Activated naive CD8-positive, alpha-beta T cell treated with anti-CD3 and anti-CD28 coated beads, Interleukin-2, amount 10 ng/mL, durations not matched to agents 7 days and 5 days (primary cell): ENCODE data around the gene MYL5. TPM values are rescaled to one million over a fixed set of nuclear protein-coding genes. Genes with fewer than 3 reads are reported as not detected.

Experiments used
- ATAC-seq: fragments of 150-1000 bp; cut with Tn5 transposase; one replicate; pipeline ENCODE4 v1.10.0; 2021; ENCODE audit warnings: low read depth, moderate library complexity
- POLR2A ChIA-PET: fragments of 350-600 bp; sonication (Branson Sonifier 250); formaldehyde crosslinking; loops from one replicate; lab custom pipeline; 2021; ENCODE audit warnings: antibody characterized with exemption; lab: Charles Lee
- DNase-seq: peaks from one replicate; pipeline ENCODE4 v3.0.0; 2021
- H3K27ac Mint-ChIP-seq: one replicate; pipeline ENCODE4 v1.8.0; 2022; ENCODE audit warnings: mild to moderate bottlenecking, mixed read lengths
- H3K27me3 Mint-ChIP-seq: one replicate; pipeline ENCODE4 v1.8.0; 2022; ENCODE audit warnings: mild to moderate bottlenecking, moderate library complexity, mixed read lengths
- H3K36me3 Mint-ChIP-seq: one replicate; pipeline ENCODE4 v1.8.0; 2021; ENCODE audit warnings: mild to moderate bottlenecking, mixed read lengths
- H3K4me1 Mint-ChIP-seq: one replicate; pipeline ENCODE4 v1.8.0; 2021; ENCODE audit warnings: mixed read lengths
- H3K4me3 Mint-ChIP-seq: one replicate; pipeline ENCODE4 v1.8.0; 2022; ENCODE audit warnings: mild to moderate bottlenecking, moderate library complexity, mixed read lengths
- H3K9me3 Mint-ChIP-seq: one replicate; pipeline ENCODE4 v1.8.0; 2021; ENCODE audit warnings: mixed read lengths
- total RNA-seq, 2 experiments: library from RNA; stranded (reverse); gene quantifications; one replicate each; pipeline ENCODE4 v1.2.3, GENCODE V29; 2021

MYL5 gene, protein sequence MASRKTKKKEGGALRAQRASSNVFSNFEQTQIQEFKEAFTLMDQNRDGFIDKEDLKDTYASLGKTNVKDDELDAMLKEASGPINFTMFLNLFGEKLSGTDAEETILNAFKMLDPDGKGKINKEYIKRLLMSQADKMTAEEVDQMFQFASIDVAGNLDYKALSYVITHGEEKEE
- total RNA-seq: 10 to 100 TPM; 20.0 to 21.5 TPM

DNA sequence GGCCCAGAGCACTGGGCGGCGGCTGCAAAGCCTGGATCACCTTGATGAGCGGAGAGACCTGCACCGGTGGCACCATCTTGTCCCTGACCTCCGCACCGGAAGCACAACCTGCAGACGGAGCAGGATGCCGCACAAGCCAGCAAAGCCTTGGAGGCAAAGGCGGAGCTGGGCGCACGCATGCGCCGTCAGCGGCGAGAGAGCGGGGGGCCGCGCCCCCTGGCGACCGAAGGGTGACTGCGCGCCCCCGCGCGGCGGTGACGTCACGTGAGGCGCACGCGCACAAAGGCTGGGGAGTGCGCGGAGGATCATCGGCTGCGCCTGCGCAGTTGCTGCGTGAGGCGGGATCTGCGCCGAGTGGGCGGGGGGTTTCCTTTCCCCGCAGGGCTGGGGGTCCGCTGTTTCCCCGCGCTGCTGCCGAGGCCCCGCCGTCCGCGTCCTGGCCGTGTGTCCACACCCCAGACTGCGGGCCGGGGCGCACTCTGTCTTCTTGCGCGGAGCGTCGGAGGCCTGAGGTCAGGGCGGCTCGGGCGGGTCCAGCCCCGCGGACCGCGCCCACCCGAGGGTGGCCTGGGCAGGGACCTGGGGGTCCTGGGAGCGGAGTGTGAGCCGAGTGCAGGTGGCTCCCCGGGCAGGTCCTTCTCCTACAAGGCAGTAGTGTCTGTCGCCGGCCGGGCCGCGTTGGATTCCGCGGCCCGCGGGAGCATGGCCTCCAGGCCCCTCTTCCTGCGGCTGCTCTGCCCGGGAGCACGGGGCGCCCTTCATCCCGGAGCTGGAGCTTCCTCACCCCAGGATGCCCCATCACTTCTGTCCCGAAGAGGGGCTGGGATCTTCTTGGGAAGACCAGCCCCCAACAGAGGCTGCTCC is at the start of gene MYL5, which contains the start of gene ATP5ME:
MYL5 (plus strand) TSS at position 371 of the 864 bp plus-strand sequence. CDS start 3,485 bp downstream, outside the sequence.
ATP5ME (minus strand) TSS at position 105 of the 864 bp plus-strand sequence; CDS start at position 76, 29 bp downstream.
- ATAC-seq: peak; percentile 94
- H3K4me3 Mint-ChIP-seq: peak within 1 kb of the TSS; percentile 85
- H3K27me3 Mint-ChIP-seq: no peaks in the 10 kb centered on the region
- peak; percentile 100 for DNase-seq
- H3K36me3 Mint-ChIP-seq: peaks cover 12% of the 10 kb centered on the region
- H3K9me3 Mint-ChIP-seq: no peaks in the 10 kb centered on the region
- H3K4me1 Mint-ChIP-seq: peaks cover 6% of the 10 kb centered on the region
- POLR2A ChIA-PET: interaction anchor here (0.7 to 4.2 kb wide), 11 partner anchors 10 to 430 kb away, joined by 3 to 59 read pairs (median 5); partner anchors contain the start of gene ZNF141
- peak within 1 kb of the TSS; percentile 87 for H3K27ac Mint-ChIP-seq

GRCh38 chr4:624705-625590 is 49.4 kb upstream of the MYL5 start, which contains the start of gene PDE6B:
Gene PDE6B (plus strand): TSS chr4:625573. CDS start chr4:625627, 54 bp downstream.
- no peak within 1 kb of the TSS for H3K27ac Mint-ChIP-seq
- no peaks in the 10 kb centered on the region for H3K36me3 Mint-ChIP-seq
- POLR2A ChIA-PET: no interaction called here
- no peak within 1 kb of the TSS for H3K4me3 Mint-ChIP-seq
- DNase-seq (no peak), ATAC-seq (no peak)
- no peaks in the 10 kb centered on the region for H3K27me3 Mint-ChIP-seq
- no peaks in the 10 kb centered on the region for H3K4me1 Mint-ChIP-seq
- H3K9me3 Mint-ChIP-seq: no peaks in the 10 kb centered on the region

- Mint-ChIP-seq H3K36me3 (no peaks in the 10 kb centered on the region), H3K27me3 (no peaks in the 10 kb centered on the region), H3K27ac (no peak overlapping the region), H3K9me3 (no peaks in the 10 kb centered on the region), H3K4me3 (no peak overlapping the region), H3K4me1 (no peaks in the 10 kb centered on the region)
- POLR2A ChIA-PET: no interaction called here
- DNase-seq (no peak), ATAC-seq (no peak)
Observed at GRCh38 chr4:625631-626161, 48.6 kb upstream of the MYL5 start.

- Mint-ChIP-seq H3K27ac (no peak overlapping the region), H3K4me3 (no peak overlapping the region), H3K36me3 (no peaks in the 10 kb centered on the region), H3K4me1 (no peaks in the 10 kb centered on the region), H3K27me3 (no peaks in the 10 kb centered on the region), H3K9me3 (peaks cover 2% of the 10 kb centered on the region)
- ATAC-seq (no peak), DNase-seq (no peak)
- POLR2A ChIA-PET: interaction anchor here (0.7 kb wide), 1 partner anchor 287 kb away, joined by 3 read pairs; no protein-coding TSS in a partner anchor
Observed at GRCh38 chr4:626201-627091, 47.9 kb upstream of the MYL5 start.

- Mint-ChIP-seq H3K36me3 (no peaks in the 10 kb centered on the region), H3K27ac (no peak overlapping the region), H3K27me3 (no peaks in the 10 kb centered on the region), H3K4me1 (no peaks in the 10 kb centered on the region), H3K4me3 (no peak overlapping the region), H3K9me3 (peaks cover 7% of the 10 kb centered on the region)
- no peak for DNase-seq
- POLR2A ChIA-PET: no interaction called here
- no peak for ATAC-seq
Observed at GRCh38 chr4:627347-628125, 46.8 kb upstream of the MYL5 start.

DNA sequence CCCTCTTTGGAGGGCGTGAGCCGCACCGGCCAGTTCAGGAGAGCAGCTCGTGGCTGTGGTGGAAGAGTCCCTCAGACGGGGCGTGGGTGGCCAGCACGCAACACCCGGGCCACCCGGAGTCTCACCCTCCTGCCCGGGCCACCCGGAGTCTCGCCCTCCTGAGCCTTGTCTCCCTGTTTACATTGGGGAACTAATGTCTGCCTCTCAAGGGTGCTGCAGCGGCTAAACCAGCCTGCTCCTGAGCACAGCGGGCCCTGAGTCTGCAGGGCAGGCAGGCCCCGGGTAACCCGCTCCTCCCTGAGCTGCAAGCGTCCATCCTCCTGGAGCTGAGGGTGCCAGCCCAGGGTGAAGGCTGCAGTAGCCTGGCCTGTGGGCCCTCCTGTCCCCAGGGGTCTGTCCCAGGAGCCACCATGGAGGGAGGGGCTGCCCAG is 46.0 kb upstream of the MYL5 start:
- Mint-ChIP-seq H3K27ac (no peak overlapping the region), H3K4me1 (no peaks in the 10 kb centered on the region), H3K27me3 (no peaks in the 10 kb centered on the region), H3K4me3 (no peak overlapping the region), H3K36me3 (no peaks in the 10 kb centered on the region), H3K9me3 (peaks cover 11% of the 10 kb centered on the region)
- DNase-seq (no peak), ATAC-seq (no peak)
- POLR2A ChIA-PET: no interaction called here

GRCh38 chr4:628821-629635 is 45.3 kb upstream of the MYL5 start:
- Mint-ChIP-seq H3K36me3 (no peaks in the 10 kb centered on the region), H3K27me3 (no peaks in the 10 kb centered on the region), H3K27ac (no peak overlapping the region), H3K9me3 (peaks cover 11% of the 10 kb centered on the region), H3K4me1 (no peaks in the 10 kb centered on the region), H3K4me3 (no peak overlapping the region)
- ATAC-seq: no peak
- no peak for DNase-seq
- POLR2A ChIA-PET: no interaction called here

- no peak for DNase-seq
Observed at GRCh38 chr4:629636-629914, 44.8 kb upstream of the MYL5 start.

DNA sequence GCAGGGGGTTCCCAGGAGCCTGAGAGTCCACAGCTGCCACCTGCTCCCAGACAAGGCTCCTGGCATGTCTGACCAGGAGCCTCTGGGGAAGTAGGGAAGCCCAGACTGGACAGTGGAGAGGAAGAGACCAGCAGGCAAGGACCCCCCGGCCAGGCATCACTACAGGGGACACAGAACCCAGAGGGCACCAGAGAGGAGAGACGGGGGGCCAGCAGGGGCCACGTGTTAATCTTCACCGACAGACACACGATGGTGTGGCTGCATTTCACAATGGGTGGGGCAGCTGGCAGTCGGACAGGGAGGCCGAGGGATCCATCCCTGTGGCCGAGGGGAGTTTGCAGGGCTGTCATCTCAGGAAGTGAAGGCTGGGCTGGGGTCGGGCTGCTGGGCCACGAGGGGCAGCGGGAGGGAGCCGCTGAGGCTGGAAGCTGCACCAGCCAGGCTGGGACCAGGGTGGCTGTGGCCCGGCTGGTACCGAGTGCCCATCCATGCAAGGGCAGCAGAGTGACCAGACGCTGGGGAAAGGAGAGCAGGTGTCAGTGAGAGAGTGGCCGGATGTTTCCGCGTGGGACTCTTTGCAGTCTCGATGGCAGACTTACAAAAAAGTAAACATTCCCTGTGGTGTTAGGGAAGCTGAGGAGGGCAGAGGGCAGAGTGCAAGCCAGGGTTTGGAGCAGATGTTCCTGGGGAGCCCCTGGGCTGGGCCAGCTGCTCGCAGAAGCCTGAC is 44.3 kb upstream of the MYL5 start:
- H3K36me3 Mint-ChIP-seq: no peaks in the 10 kb centered on the region
- H3K27ac Mint-ChIP-seq: no peak overlapping the region
- POLR2A ChIA-PET: no interaction called here
- DNase-seq (no peak), ATAC-seq (no peak)
- H3K4me1 Mint-ChIP-seq: no peaks in the 10 kb centered on the region
- peaks cover 11% of the 10 kb centered on the region for H3K9me3 Mint-ChIP-seq
- no peak overlapping the region for H3K4me3 Mint-ChIP-seq
- H3K27me3 Mint-ChIP-seq: no peaks in the 10 kb centered on the region

More at GRCh38 chr4:629636-629914, 44.8 kb upstream of the MYL5 start:
- Mint-ChIP-seq H3K36me3 (no peaks in the 10 kb centered on the region), H3K27ac (no peak overlapping the region), H3K9me3 (peaks cover 11% of the 10 kb centered on the region), H3K4me1 (no peaks in the 10 kb centered on the region), H3K4me3 (no peak overlapping the region), H3K27me3 (no peaks in the 10 kb centered on the region)
- ATAC-seq: no peak
- POLR2A ChIA-PET: no interaction called here

DNA sequence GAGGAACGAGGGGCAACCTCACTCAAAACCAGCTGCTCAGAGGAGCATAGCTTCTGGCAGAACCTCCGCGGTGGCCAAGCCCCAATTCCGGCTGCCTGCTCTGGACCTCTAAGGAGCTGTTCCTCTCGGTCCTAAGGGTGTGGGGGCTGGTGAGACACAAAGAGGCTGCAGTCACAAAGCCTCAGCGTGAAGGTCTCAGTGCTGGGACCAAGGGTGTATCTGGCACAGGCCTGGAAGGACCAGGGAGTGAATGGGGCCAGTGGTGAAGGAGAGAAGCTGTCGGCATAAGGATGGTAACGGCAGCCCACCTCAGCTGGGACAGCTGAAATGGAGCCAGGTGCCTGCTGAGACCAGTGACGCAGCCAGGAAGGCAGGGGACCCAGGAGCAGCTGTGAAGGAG is 43.7 kb upstream of the MYL5 start:
- no peak for DNase-seq
- H3K27ac Mint-ChIP-seq: no peak overlapping the region
- no peak for ATAC-seq
- H3K4me3 Mint-ChIP-seq: no peak overlapping the region
- peaks cover 11% of the 10 kb centered on the region for H3K9me3 Mint-ChIP-seq
- H3K36me3 Mint-ChIP-seq: no peaks in the 10 kb centered on the region
- POLR2A ChIA-PET: no interaction called here
- no peaks in the 10 kb centered on the region for H3K4me1 Mint-ChIP-seq
- no peaks in the 10 kb centered on the region for H3K27me3 Mint-ChIP-seq
